ENCODE measurements around the gene MXD1.

- no peak for TF ChIP-seq CTCF (IDR thresholded peaks at IDR 0.05)
- no peak for TF ChIP-seq EZH2phosphoT487 (IDR thresholded peaks at IDR 0.05)
These were observed 55.1 kb downstream of the MXD1 start for GRCh38 chr2:69969991-69970390.

Data from neural progenitor cell (in vitro differentiated cells).